GM23338 (cell line): ENCODE measurements around the gene CPAMD8. TPM values are rescaled to one million over a fixed set of nuclear protein-coding genes. Genes with fewer than 3 reads are reported as not detected.

Source experiments
- ATAC-seq: fragments of 200-7000 bp; cut with Tn5 transposase; 3 replicates; pipeline ENCODE4 v1.9.1; 2020
- DNase-seq: peaks from one replicate; pipeline ENCODE4 v3.0.0-alpha.2; 2015; ENCODE audit warnings: low spot score
- H2AFZ ChIP-seq: fragments of 200-600 bp; sonication (generic); 2 replicates; pipeline ENCODE4 v1.8.0; 2016; ENCODE audit warnings: antibody characterized with exemption, mild to moderate bottlenecking, moderate library complexity
- H3F3A ChIP-seq: fragments of 200-600 bp; sonication (generic); replicated peaks from 2 replicates; pipeline ENCODE4 v1.8.0; 2017; ENCODE audit warnings: antibody characterized with exemption, mixed run types, low read depth
- H3K27ac ChIP-seq: fragments of 200-600 bp; sonication (generic); 2 replicates; pipeline ENCODE4 v1.6.1; 2016; ENCODE audit warnings: low read depth
- H3K27me3 ChIP-seq: fragments of 200-600 bp; sonication (generic); 2 replicates; pipeline ENCODE4 v1.8.0; 2016; ENCODE audit warnings: mild to moderate bottlenecking, mixed run types, moderate library complexity; ENCODE audit not compliant: insufficient read depth
- H3K36me3 ChIP-seq: fragments of 200-600 bp; sonication (generic); 2 replicates; pipeline ENCODE4 v1.8.0; 2016; ENCODE audit warnings: mild to moderate bottlenecking; ENCODE audit not compliant: insufficient read depth
- H3K4me1 ChIP-seq: fragments of 200-600 bp; sonication (generic); 2 replicates; pipeline ENCODE4 v1.8.0; 2016; ENCODE audit warnings: mild to moderate bottlenecking, moderate library complexity; ENCODE audit not compliant: insufficient read depth
- H3K4me2 ChIP-seq: fragments of 200-600 bp; sonication (generic); 2 replicates; pipeline ENCODE4 v1.7.1; 2017; ENCODE audit warnings: mixed run types
- H3K4me3 ChIP-seq: fragments of 200-600 bp; sonication (generic); 2 replicates; pipeline ENCODE4 v1.6.1; 2016; ENCODE audit warnings: mixed run types
- H3K79me2 ChIP-seq: fragments of 200-600 bp; sonication (generic); replicated peaks from 2 replicates; pipeline ENCODE4 v1.8.0; 2017; ENCODE audit warnings: mild to moderate bottlenecking; ENCODE audit not compliant: insufficient read depth
- H3K9me2 ChIP-seq: fragments of 200-600 bp; sonication (generic); 2 replicates; pipeline ENCODE4 v1.8.0; 2017; ENCODE audit not compliant: insufficient read depth
- H4K20me1 ChIP-seq: fragments of 200-600 bp; sonication (generic); replicated peaks from 2 replicates; pipeline ENCODE4 v1.8.0; 2017; ENCODE audit warnings: mild to moderate bottlenecking; ENCODE audit not compliant: insufficient read depth
- H3K27ac Mint-ChIP-seq: 2 replicates; pipeline ENCODE4 v1.8.0; 2020; ENCODE audit warnings: inconsistent platforms, mild to moderate bottlenecking, moderate library complexity, mixed read lengths
- H3K27me3 Mint-ChIP-seq: 3 replicates; pipeline ENCODE4 v1.8.0; 2022; ENCODE audit warnings: low read depth, mild to moderate bottlenecking, moderate library complexity, mixed read lengths, inconsistent platforms; ENCODE audit not compliant: insufficient read depth, poor library complexity
- H3K36me3 Mint-ChIP-seq: 3 replicates; pipeline ENCODE4 v1.8.0; 2021; ENCODE audit warnings: low read depth, mild to moderate bottlenecking, inconsistent platforms, moderate library complexity, mixed read lengths
- H3K4me1 Mint-ChIP-seq: 3 replicates; pipeline ENCODE4 v1.8.0; 2020; ENCODE audit warnings: mild to moderate bottlenecking, inconsistent platforms, mixed read lengths
- H3K4me3 Mint-ChIP-seq: 3 replicates; pipeline ENCODE4 v1.8.0; 2021; ENCODE audit warnings: moderate library complexity, mild to moderate bottlenecking, inconsistent platforms, mixed read lengths
- H3K9me3 Mint-ChIP-seq: 3 replicates; pipeline ENCODE4 v1.8.0; 2020; ENCODE audit warnings: moderate library complexity, mild to moderate bottlenecking, inconsistent platforms, mixed read lengths
- CTCF ChIP-seq, 2 experiments: fragments of 200-600 bp in 1 of 2; sonication (generic) in 1 of 2; conservative IDR thresholded peaks; 2 replicates each; pipeline versions ENCODE4 v1.5.1 to v1.6.1; 2016 to 2017; ENCODE audit warnings: antibody characterized with exemption in 2 of 2, low read depth in 2 of 2, mild to moderate bottlenecking in 2 of 2, moderate library complexity in 1 of 2
- EZH2 ChIP-seq: fragments of 200-600 bp; sonication (generic); IDR thresholded peaks from one replicate; pipeline ENCODE4 v1.8.0; 2017; ENCODE audit warnings: antibody characterized with exemption, mild to moderate bottlenecking, low read depth; ENCODE audit not compliant: unreplicated experiment
- EZH2phosphoT487 ChIP-seq: fragments of 200-600 bp; sonication (generic); IDR thresholded peaks from one replicate; pipeline ENCODE4 v1.8.1; 2018; ENCODE audit warnings: antibody characterized with exemption; ENCODE audit not compliant: unreplicated experiment
- JUNB ChIP-seq: IDR thresholded peaks from one replicate; pipeline ENCODE4 v1.6.1; 2016; ENCODE audit warnings: antibody characterized with exemption; ENCODE audit not compliant: unreplicated experiment
- NANOG ChIP-seq: IDR thresholded peaks from 2 replicates; pipeline ENCODE4 v1.6.1; 2016; ENCODE audit warnings: antibody characterized with exemption, borderline replicate concordance
- STAT1 ChIP-seq: IDR thresholded peaks from one replicate; pipeline ENCODE4 v1.6.1; 2016; ENCODE audit warnings: antibody characterized with exemption; ENCODE audit not compliant: unreplicated experiment
- ZNF114 ChIP-seq: fragments of 250-450 bp; sonication (Bioruptor Pico); IDR thresholded peaks from 2 replicates; pipeline ENCODE4 v1.5.0; 2020; ENCODE audit warnings: mild to moderate bottlenecking, moderate library complexity
- polyA plus RNA-seq: library from polyadenylated mRNA; unstranded; fragments of >200 nt; fragmentation: Nextera tagmentation; extraction: Ambion mirVana; gene quantifications from 2 replicates; pipeline ENCODE4 v1.2.1, GENCODE V29; 2016
- total RNA-seq: library from RNA; depleted of rRNA; stranded (reverse); fragments of >200 nt; shearing (Covaris generic); gene quantifications from 2 replicates; pipeline ENCODE4 v1.2.3, GENCODE V29; 2014

Gene CPAMD8
- total and polyA plus RNA-seq, 2 experiments from 2014 or later = 4.4 to 11.8 TPM

- TF ChIP-seq CTCF (conservative IDR thresholded peaks at IDR 0.05; ENCODE audit: low read depth in 2 of 2) (no peak), JUNB (no peak), STAT1 (no peak), EZH2 (no peak), ZNF114 (CRISPR knock-in tag) (no peak)
These were observed 123.3 kb downstream of the CPAMD8 start (continued) for GRCh38 chr19:16903347-16903746.

- no peaks in the 10 kb centered on the region; the same call in 2 of the 3 replicates for H3K9me3 Mint-ChIP-seq
- Histone ChIP-seq H3K79me2 (no peaks in the 10 kb centered on the region), H3F3A (no peaks in the 10 kb centered on the region), H3K4me1 (no peaks in the 10 kb centered on the region), H3K9me2 (no peaks in the 10 kb centered on the region), H4K20me1 (no peaks in the 10 kb centered on the region), H3K27ac (no peak overlapping the region), H3K4me3 (no peak overlapping the region), H3K4me2 (no peak overlapping the region), H3K27me3 (peaks cover 12% of the 10 kb centered on the region), H2AFZ (no peak overlapping the region), H3K36me3 (no peaks in the 10 kb centered on the region)
- H3K36me3 Mint-ChIP-seq = no peaks in the 10 kb centered on the region
- H3K27me3 Mint-ChIP-seq = peaks cover 19% of the 10 kb centered on the region
- ATAC-seq (no peak), DNase-seq (no peak)
- H3K4me1 Mint-ChIP-seq = peaks cover 2% of the 10 kb centered on the region; the same call in 1 of the 3 replicates
- no peak overlapping the region for H3K27ac Mint-ChIP-seq
- H3K4me3 Mint-ChIP-seq = no peak overlapping the region
- TF ChIP-seq CTCF (conservative IDR thresholded peaks at IDR 0.05; ENCODE audit: low read depth in 2 of 2) (no peak), EZH2phosphoT487 (no peak), EZH2 (no peak), NANOG (no peak), ZNF114 (CRISPR knock-in tag) (no peak)
These were observed 124.1 kb downstream of the CPAMD8 start for GRCh38 chr19:16902545-16902944.

GRCh38 chr19:16901491-16902175, 125.0 kb downstream of the CPAMD8 start:
- ATAC-seq = no peak
- H3K27me3 Mint-ChIP-seq = peaks cover 22% of the 10 kb centered on the region
- H3K36me3 ChIP-seq = no peaks in the 10 kb centered on the region
- DNase-seq = no peak
- no peaks in the 10 kb centered on the region for H3K36me3 Mint-ChIP-seq
- no peak overlapping the region for H2AFZ ChIP-seq
- H3K79me2 ChIP-seq = no peaks in the 10 kb centered on the region
- H3K27me3 ChIP-seq = peaks cover 12% of the 10 kb centered on the region
- H3K27ac Mint-ChIP-seq = no peak overlapping the region
- H3F3A ChIP-seq = no peaks in the 10 kb centered on the region
- H3K4me1 ChIP-seq = no peaks in the 10 kb centered on the region
- no peak overlapping the region for H3K4me3 ChIP-seq
- H3K9me3 Mint-ChIP-seq = no peaks in the 10 kb centered on the region; the same call in 2 of the 3 replicates
- no peak overlapping the region for H3K4me2 ChIP-seq
- H4K20me1 ChIP-seq = no peaks in the 10 kb centered on the region
- peaks cover 2% of the 10 kb centered on the region; the same call in 1 of the 3 replicates for H3K4me1 Mint-ChIP-seq
- no peak overlapping the region for H3K4me3 Mint-ChIP-seq
- H3K27ac ChIP-seq = no peak overlapping the region
- H3K9me2 ChIP-seq = no peaks in the 10 kb centered on the region
- TF ChIP-seq STAT1 (no peak), EZH2phosphoT487 (no peak)
